HepG2 (cell line): ENCODE measurements around the gene KLHL21. TPM values are rescaled to one million over a fixed set of nuclear protein-coding genes. Genes with fewer than 3 reads are reported as not detected.

Experiments used
- ATAC-seq: fragments of 200-7000 bp; cut with Tn5 transposase; 3 replicates; pipeline ENCODE4 v1.9.1; 2020; ENCODE audit warnings: mild to moderate bottlenecking, moderate library complexity
- BruUV-seq: library from RNA; stranded (reverse); fragments of 400-500 nt; replicated peaks from 2 replicates; lab custom pipeline; 2021; lab: Mats Ljungman, UMichigan
- CTCF ChIA-PET: fragments of 300-600 bp; formaldehyde crosslinking; extraction: SDS; loops from one replicate; lab custom pipeline; 2021; ENCODE audit warnings: low total read pairs, inconsistent platforms, low intra/inter-chr PET ratio; lab: Yijun Ruan, JAX
- POLR2A ChIA-PET: fragments of 350-600 bp; sonication (Branson Sonifier 250); formaldehyde crosslinking; loops from one replicate; lab custom pipeline; 2020; ENCODE audit warnings: antibody characterized with exemption, inconsistent platforms; lab: Yijun Ruan, JAX
- DNase-seq: peaks from one replicate; pipeline ENCODE4 v3.0.0-alpha.2; 2015; ENCODE audit warnings: low spot score
- FAIRE-seq: peaks from 3 replicates; lab custom pipeline; 2011; peaks lifted over from hg19 to GRCh38; lab: Jason Lieb, UNC
- H2AFZ ChIP-seq: one replicate; pipeline ENCODE4 v1.6.1; 2011; ENCODE audit warnings: low read length, inconsistent platforms
- H3K27ac ChIP-seq: fragments of 300-600 bp; 3 replicates; pipeline ENCODE4 v1.8.0; 2011; ENCODE audit warnings: mixed run types, mild to moderate bottlenecking, mixed read lengths, low read length, inconsistent platforms; ENCODE audit not compliant: insufficient read depth; ENCODE audit errors: extremely low read length
- H3K27me3 ChIP-seq, 2 experiments: fragments of 200-600 bp in 1 of 2; 2 replicates in 1 of 2; 3 replicates in 1 of 2; pipeline versions ENCODE4 v1.6.0 to v1.8.0; 2011; ENCODE audit warnings: low read length in 2 of 2, mild to moderate bottlenecking in 2 of 2, moderate library complexity in 2 of 2, inconsistent platforms in 1 of 2; ENCODE audit not compliant: insufficient read depth in 2 of 2, control insufficient read depth in 1 of 2
- H3K36me3 ChIP-seq, 2 experiments: fragments of 200-600 bp in 1 of 2; replicated peaks in 1 of 2; 2 replicates in 1 of 2; 3 replicates in 1 of 2; pipeline versions ENCODE4 v1.5.1 to v1.8.0; 2011; ENCODE audit warnings: low read length in 2 of 2, inconsistent platforms in 1 of 2; ENCODE audit not compliant: insufficient read depth in 2 of 2, control insufficient read depth in 1 of 2
- H3K4me1 ChIP-seq: 2 replicates; pipeline ENCODE4 v1.5.1; 2012; ENCODE audit warnings: low read length, inconsistent platforms; ENCODE audit not compliant: insufficient read depth
- H3K4me2 ChIP-seq: 2 replicates; pipeline ENCODE4 v1.6.0; 2011; ENCODE audit warnings: low read depth, low read length, inconsistent platforms
- H3K4me3 ChIP-seq, 3 experiments: fragments of 200-600 bp in 1 of 3; sonication (generic), shearing (Covaris generic) in 1 of 3; replicated peaks in 1 of 3; 2 replicates each; pipeline ENCODE4 v1.5.1; 2011 to 2016; ENCODE audit warnings: low read length in 3 of 3, inconsistent platforms in 2 of 3, low read depth in 2 of 3, mild to moderate bottlenecking in 2 of 3, control low read depth in 1 of 3, mixed read lengths in 1 of 3; ENCODE audit not compliant: insufficient read depth in 1 of 3
- H3K79me2 ChIP-seq: one replicate; pipeline ENCODE4 v1.6.1; 2011; ENCODE audit warnings: low read length, inconsistent platforms; ENCODE audit not compliant: insufficient read depth
- H3K9ac ChIP-seq: 2 replicates; pipeline ENCODE4 v1.6.0; 2011; ENCODE audit warnings: mild to moderate bottlenecking, low read depth, low read length, inconsistent platforms; ENCODE audit not compliant: insufficient read depth
- H3K9me3 ChIP-seq: 2 replicates; pipeline ENCODE4 v1.5.1; 2012; ENCODE audit warnings: mild to moderate bottlenecking, low read length
- H4K20me1 ChIP-seq: 2 replicates; pipeline ENCODE4 v1.6.0; 2011; ENCODE audit warnings: inconsistent platforms, mild to moderate bottlenecking, low read length, moderate library complexity; ENCODE audit not compliant: insufficient read depth
- AKAP8 ChIP-seq: sonication (generic); formaldehyde crosslinking; IDR thresholded peaks from 2 replicates; pipeline ENCODE4 v1.5.1; 2020; ENCODE audit warnings: mild to moderate bottlenecking, missing genetic modification reagents
- ETV5 ChIP-seq: IDR thresholded peaks from 2 replicates; pipeline ENCODE4 v1.6.1; 2018; ENCODE audit warnings: missing biosample characterization, missing genetic modification reagents, inconsistent platforms, borderline replicate concordance
- FUBP1 ChIP-seq: sonication (generic); formaldehyde crosslinking; IDR thresholded peaks from 2 replicates; pipeline ENCODE4 v1.5.1; 2020; ENCODE audit warnings: missing genetic modification reagents, mild to moderate bottlenecking, borderline replicate concordance
- KDM2A ChIP-seq: sonication (generic); formaldehyde crosslinking; IDR thresholded peaks from 2 replicates; pipeline ENCODE4 v1.4.0; 2020; ENCODE audit warnings: low read depth, missing genetic modification reagents, borderline replicate concordance
- KMT2B ChIP-seq: IDR thresholded peaks from 2 replicates; pipeline ENCODE4 v1.6.1; 2016; ENCODE audit warnings: missing genetic modification reagents, missing compliant biosample characterization
- NFE2L1 ChIP-seq: sonication (generic); formaldehyde crosslinking; IDR thresholded peaks from 2 replicates; pipeline ENCODE4 v1.4.0; 2020; ENCODE audit warnings: missing genetic modification reagents, mild to moderate bottlenecking, borderline replicate concordance
- NFE2L2 ChIP-seq: fragments of 150-350 bp; IDR thresholded peaks from 2 replicates; pipeline ENCODE4 v1.6.1; 2014; ENCODE audit warnings: low read length
- PAX8 ChIP-seq: sonication (generic); formaldehyde crosslinking; IDR thresholded peaks from 2 replicates; pipeline ENCODE4 v1.8.0; 2022; ENCODE audit warnings: mild to moderate bottlenecking, missing genetic modification reagents, borderline replicate concordance
- YY1 ChIP-seq: IDR thresholded peaks from 2 replicates; pipeline ENCODE4 v1.6.1; 2011; ENCODE audit warnings: low read length, low read depth, moderate library complexity, mild to moderate bottlenecking; ENCODE audit not compliant: insufficient read depth, insufficient replicate concordance
- ZC3H13 ChIP-seq: sonication (generic); formaldehyde crosslinking; IDR thresholded peaks from 2 replicates; pipeline ENCODE4 v1.8.1; 2023; ENCODE audit warnings: mild to moderate bottlenecking, missing genetic modification reagents, moderate library complexity
- ZNF138 ChIP-seq: sonication (generic); formaldehyde crosslinking; IDR thresholded peaks from 2 replicates; pipeline ENCODE4 v1.5.0; 2020; ENCODE audit warnings: mild to moderate bottlenecking, low read depth, missing genetic modification reagents
- ZNF280D ChIP-seq: sonication (generic); formaldehyde crosslinking; IDR thresholded peaks from 2 replicates; pipeline ENCODE4 v1.5.1; 2020; ENCODE audit warnings: mild to moderate bottlenecking, missing genetic modification reagents
- ZNF354B ChIP-seq: sonication (generic); formaldehyde crosslinking; IDR thresholded peaks from 2 replicates; pipeline ENCODE4 v1.8.0; 2022; ENCODE audit warnings: mild to moderate bottlenecking, missing genetic modification reagents
- ZNF441 ChIP-seq: sonication (generic); formaldehyde crosslinking; IDR thresholded peaks from 2 replicates; pipeline ENCODE4 v1.7.0; 2021; ENCODE audit warnings: missing genetic modification reagents, borderline replicate concordance
- ZNF580 ChIP-seq: IDR thresholded peaks from 2 replicates; pipeline ENCODE4 v1.6.1; 2016; ENCODE audit warnings: low read depth, borderline replicate concordance
- ZNF768 ChIP-seq: sonication (generic); formaldehyde crosslinking; IDR thresholded peaks from 2 replicates; pipeline ENCODE4 v1.4.0; 2020; ENCODE audit warnings: missing genetic modification reagents
- WGBS: methylation state at CpG from one replicate; pipeline ENCODE4 v1.1.6; 2017; ENCODE audit warnings: low lambda C conversion rate; 5-methylcytosine and 5-hydroxymethylcytosine counted together
- in situ Hi-C: cut with HindIII; loops from 2 replicates; pipeline ENCODE4 v1.10.0; 2017; ENCODE audit warnings: low pct_unique_long_range_greater_than_20kb; ENCODE audit not compliant: extremely low pct_ligation_motif_present
- intact Hi-C: fragments of 100-400 bp; cut with micrococcal nuclease; formaldehyde crosslinking; loops from one replicate; pipeline ENCODE4 v1.10.0; 2022; ENCODE audit not compliant: unreplicated experiment
- polyA plus RNA-seq, 8 experiments: library from polyadenylated mRNA; depleted of rRNA in 3 of 8; stranded (reverse) in 7 of 8; unstranded in 1 of 8; fragments of >200 nt; fragmentation: Illumina TruSeq in 4 of 8; extraction: Trizol in 4 of 8; gene quantifications; 2 replicates each; pipeline versions ENCODE4 v1.2.1 to v1.2.3, GENCODE V29; 2011 to 2016; ENCODE audit warnings: low read depth in 4 of 8, missing spikeins in 1 of 8, mixed read lengths in 1 of 8; ENCODE audit not compliant: insufficient read depth in 1 of 8
- total RNA-seq, 5 experiments: library from RNA; depleted of rRNA; stranded (reverse); fragments of >200 nt; fragmentation: Illumina TruSeq; extraction: Trizol; gene quantifications; 2 replicates each; pipeline ENCODE4 v1.2.3, GENCODE V29; 2016; ENCODE audit warnings: low read depth in 1 of 5

Gene KLHL21
- total and polyA plus RNA-seq, 2 of the 13 experiments (the other 11 are each of a cell fraction or from before 2014, with no cell fraction given), result 14.8 to 25.0 TPM

GRCh38 chr1:6580593-6581409, 21.9 kb downstream of the KLHL21 start (continued):
- no peak for TF ChIP-seq ZNF138 (CRISPR knock-in tag)
- no peak for TF ChIP-seq FUBP1
- 0 out of 2 replicates have a peak, but pooled peaks have one; percentile 11 for TF ChIP-seq ZC3H13
- TF ChIP-seq NFE2L2, result no peak
- TF ChIP-seq ZNF580, result no peak
- TF ChIP-seq ZNF441 (CRISPR knock-in tag), result no peak

- Histone ChIP-seq H3K36me3 (no peaks in the 10 kb centered on the region), H3K4me1 (peaks cover 57% of the 10 kb centered on the region), H3K4me2 (peak overlapping the region; percentile 96), H2AFZ (no peak overlapping the region), H3K79me2 (peaks cover 15% of the 10 kb centered on the region), H4K20me1 (peaks cover 4% of the 10 kb centered on the region; the same call in 1 of the 2 replicates), H3K9ac (peak overlapping the region; percentile 82), H3K27ac (peak overlapping the region; percentile 84), H3K4me3 (peak overlapping the region; percentile 88 to 98 (median 91)), H3K27me3 (no peaks in the 10 kb centered on the region), H3K9me3 (no peaks in the 10 kb centered on the region)
- ChIA-PET POLR2A (interaction anchor here (1.0 to 5.2 kb wide), 10 partner anchors 9 to 55 kb away, joined by 3 to 113 read pairs (median 6); partner anchors contain the start of genes KLHL21, NOL9 and TAS1R1), CTCF (no interaction called here)
- FAIRE-seq (no peak), ATAC-seq (peak; percentile 11), DNase-seq (no peak)
- in situ Hi-C loops (no loop called here), intact Hi-C loops (loop anchor here (5.0 kb wide), 1 partner anchor 47 kb away; no protein-coding TSS in a partner anchor)
- TSS peak; percentile 60 for BruUV-seq
- WGBS, result 1% methylated on average over 26 of the region's 30 CpGs
- TF ChIP-seq AKAP8 (CRISPR knock-in tag) (peak; percentile 50; the same call in 1 of the 2 replicates), ZNF768 (CRISPR knock-in tag) (0 out of 2 replicates have a peak, but pooled peaks have one; percentile 11), ZNF354B (no peak), PAX8 (CRISPR knock-in tag) (0 out of 2 replicates have a peak, but pooled peaks have one; percentile 5), ZNF280D (CRISPR knock-in tag) (no peak), ETV5 (peak; percentile 3; the same call in 1 of the 2 replicates), YY1 (peak; percentile 69), KDM2A (CRISPR knock-in tag) (peak; percentile 2; the same call in 1 of the 2 replicates), KMT2B (CRISPR knock-in tag) (0 out of 2 replicates have a peak, but pooled peaks have one; percentile 10), NFE2L1 (no peak)
Observed at GRCh38 chr1:6580119-6580592, 22.5 kb downstream of the KLHL21 start.
